Kidney epithelial cell (primary cell): Measurements from ENCODE around the gene NAP1L1. TPM values are rescaled to one million over a fixed set of nuclear protein-coding genes. Genes with fewer than 3 reads are reported as not detected.

Experiments used
- DNase-seq: peaks from one replicate; pipeline ENCODE4 v3.0.0-alpha.2; 2010; ENCODE audit warnings: low read depth
- H3K27me3 ChIP-seq: 2 replicates; pipeline ENCODE4 v1.6.0; 2011; ENCODE audit warnings: low read length; ENCODE audit not compliant: control insufficient read depth, insufficient read depth
- H3K36me3 ChIP-seq: 2 replicates; pipeline ENCODE4 v1.5.1; 2011; ENCODE audit warnings: low read length; ENCODE audit not compliant: control insufficient read depth, insufficient read depth
- H3K4me3 ChIP-seq: 2 replicates; pipeline ENCODE4 v1.5.1; 2011; ENCODE audit warnings: low read depth, mild to moderate bottlenecking, control low read depth, low read length
- CTCF ChIP-seq: IDR thresholded peaks from 2 replicates; pipeline ENCODE4 v1.5.1; 2011; ENCODE audit warnings: mild to moderate bottlenecking, moderate library complexity, low read length, control low read depth, inconsistent platforms; ENCODE audit not compliant: insufficient read depth, poor library complexity, severe bottlenecking
- total RNA-seq: library from RNA; depleted of rRNA; stranded (reverse); fragments of >200 nt; gene quantifications from 2 replicates; pipeline ENCODE4 v1.2.3, GENCODE V29; 2015

NAP1L1 gene
- total RNA-seq, 1 donor from 2014 or later = 574 TPM

GRCh38 chr12:76010732-76011458 is 73.6 kb downstream of the NAP1L1 start:
- DNase-seq = no peak
- no peak for TF ChIP-seq CTCF
- Histone ChIP-seq H3K4me3 (no peak overlapping the region), H3K27me3 (no peaks in the 10 kb centered on the region), H3K36me3 (no peaks in the 10 kb centered on the region)

GRCh38 chr12:76008428-76008827 is 76.1 kb downstream of the NAP1L1 start:
- TF ChIP-seq CTCF = no peak

GRCh38 chr12:76007640-76008039 is 76.8 kb downstream of the NAP1L1 start:
- H3K27me3 ChIP-seq = no peaks in the 10 kb centered on the region
- TF ChIP-seq CTCF = no peak
- H3K36me3 ChIP-seq = no peaks in the 10 kb centered on the region
- DNase-seq = no peak
- no peak overlapping the region for H3K4me3 ChIP-seq

More at GRCh38 chr12:76008428-76008827, 76.1 kb downstream of the NAP1L1 start:
- H3K27me3 ChIP-seq = no peaks in the 10 kb centered on the region
- H3K36me3 ChIP-seq = no peaks in the 10 kb centered on the region
- DNase-seq = no peak
- no peak overlapping the region for H3K4me3 ChIP-seq

- TF ChIP-seq CTCF = no peak
- no peaks in the 10 kb centered on the region for H3K36me3 ChIP-seq
- H3K4me3 ChIP-seq = no peak overlapping the region
- H3K27me3 ChIP-seq = no peaks in the 10 kb centered on the region
- DNase-seq = no peak
These were observed 78.2 kb downstream of the NAP1L1 start for GRCh38 chr12:76006028-76006925.

GRCh38 chr12:76003355-76003638 is 81.2 kb downstream of the NAP1L1 start:
- TF ChIP-seq CTCF = no peak
- Histone ChIP-seq H3K36me3 (no peaks in the 10 kb centered on the region), H3K27me3 (no peaks in the 10 kb centered on the region), H3K4me3 (no peak overlapping the region)
- no peak for DNase-seq
